Myometrial cell (primary cell): ENCODE measurements around the gene C1QTNF9. TPM values are rescaled to one million over a fixed set of nuclear protein-coding genes. Genes with fewer than 3 reads are reported as not detected.

Source experiments
- total RNA-seq: library from RNA; depleted of rRNA; stranded (reverse); fragments of >200 nt; gene quantifications from 2 replicates; pipeline ENCODE4 v1.2.3, GENCODE V29; 2015

The C1QTNF9 gene
- not detected in 2 replicates for total RNA-seq

GRCh38 chr13:24309300-24309699 lies at the start of gene C1QTNF9:
C1QTNF9 (plus strand) TSS chr13:24309580; CDS start chr13:24316004, 6,424 bp downstream.

Other genes with a start within 250 kb of the C1QTNF9 start
- gene SPATA13, start 148.9 kb upstream of the C1QTNF9 start, total RNA-seq = 6.3 and 14.4 TPM in 2 replicates
- gene PARP4, start 203.2 kb downstream of the C1QTNF9 start, total RNA-seq = 46.1 and 47.0 TPM in 2 replicates